GM19025 (cell line): ENCODE data around the gene SLC36A1.

Experiments
- ATAC-seq: cut with Tn5 transposase; IDR thresholded peaks from one replicate; pipeline ENCODE4 v1.9.1; 2021; ENCODE audit warnings: mild to moderate bottlenecking, low read depth, moderate library complexity; ENCODE audit not compliant: unreplicated experiment

Gene SLC36A1

GRCh38 chr5:151523335-151523734 lies 75.9 kb downstream of the SLC36A1 start:
- peak; percentile 64 for ATAC-seq

GRCh38 chr5:151528153-151528552 lies 80.8 kb downstream of the SLC36A1 start:
- no peak for ATAC-seq

- no peak for ATAC-seq
Observed at GRCh38 chr5:151528996-151529395, 81.6 kb downstream of the SLC36A1 start.

- no peak for ATAC-seq
Observed at GRCh38 chr5:151531581-151531980, 84.2 kb downstream of the SLC36A1 start.

GRCh38 chr5:151532416-151532815 lies 85.0 kb downstream of the SLC36A1 start:
- ATAC-seq = no peak

- no peak for ATAC-seq
Observed at GRCh38 chr5:151534350-151534749, 86.9 kb downstream of the SLC36A1 start.

GRCh38 chr5:151537044-151537443 lies 89.6 kb downstream of the SLC36A1 start:
- ATAC-seq = no peak

- no peak for ATAC-seq
Observed at GRCh38 chr5:151541571-151541970, 94.2 kb downstream of the SLC36A1 start.
